SJSA1 (cell line): ENCODE measurements around the gene MLPH. TPM values are rescaled to one million over a fixed set of nuclear protein-coding genes. Genes with fewer than 3 reads are reported as not detected.

ENCODE experiments used
- DNase-seq, 2 experiments: peaks; one replicate each; pipeline ENCODE4 v3.0.0-alpha.2; 2015 to 2020; ENCODE audit warnings: low spot score in 2 of 2, low read depth in 1 of 2
- H3K27ac ChIP-seq: fragments of 250-450 bp; sonication (Bioruptor Pico); 2 replicates; pipeline ENCODE4 v1.5.1; 2020; ENCODE audit warnings: mild to moderate bottlenecking, moderate library complexity
- H3K27me3 ChIP-seq: fragments of 250-450 bp; sonication (Bioruptor Pico); replicated peaks from 2 replicates; pipeline ENCODE4 v1.5.1; 2020; ENCODE audit warnings: mild to moderate bottlenecking, moderate library complexity
- H3K36me3 ChIP-seq: fragments of 250-450 bp; sonication (Bioruptor Pico); 2 replicates; pipeline ENCODE4 v1.5.1; 2020; ENCODE audit warnings: mild to moderate bottlenecking
- H3K4me1 ChIP-seq: fragments of 250-450 bp; sonication (Bioruptor Pico); replicated peaks from 2 replicates; pipeline ENCODE4 v1.6.1; 2021; ENCODE audit warnings: mild to moderate bottlenecking
- H3K4me3 ChIP-seq: fragments of 250-450 bp; sonication (Bioruptor Pico); 2 replicates; pipeline ENCODE4 v1.5.1; 2020; ENCODE audit warnings: mild to moderate bottlenecking
- H3K9me3 ChIP-seq: fragments of 250-450 bp; sonication (Bioruptor Pico); replicated peaks from 2 replicates; pipeline ENCODE4 v1.5.1; 2020; ENCODE audit warnings: mild to moderate bottlenecking
- total RNA-seq: library from RNA; depleted of rRNA; stranded (reverse); fragments of >200 nt; shearing (Covaris generic); gene quantifications from 2 replicates; pipeline ENCODE4 v1.2.3, GENCODE V29; 2014

Gene MLPH
- total RNA-seq, 1 experiment from 2014 or later: 0.50 TPM

- DNase-seq: no peak
- Histone ChIP-seq H3K4me1 (peaks cover 6% of the 10 kb centered on the region; the same call in 1 of the 2 replicates), H3K27ac (no peak overlapping the region), H3K36me3 (no peaks in the 10 kb centered on the region), H3K9me3 (no peaks in the 10 kb centered on the region), H3K27me3 (no peaks in the 10 kb centered on the region), H3K4me3 (no peak overlapping the region)
Observed at GRCh38 chr2:237573721-237574415, 86.8 kb downstream of the MLPH start.

- no peak overlapping the region for H3K4me3 ChIP-seq
- H3K27ac ChIP-seq: no peak overlapping the region
- peaks cover 6% of the 10 kb centered on the region; the same call in 1 of the 2 replicates for H3K4me1 ChIP-seq
- no peaks in the 10 kb centered on the region for H3K9me3 ChIP-seq
- DNase-seq: no peak
- H3K27me3 ChIP-seq: no peaks in the 10 kb centered on the region
- no peaks in the 10 kb centered on the region for H3K36me3 ChIP-seq
Observed at GRCh38 chr2:237574467-237574866, 87.4 kb downstream of the MLPH start.

- Histone ChIP-seq H3K4me3 (no peak overlapping the region), H3K27me3 (no peaks in the 10 kb centered on the region), H3K9me3 (no peaks in the 10 kb centered on the region), H3K4me1 (peaks cover 6% of the 10 kb centered on the region; the same call in 1 of the 2 replicates), H3K36me3 (no peaks in the 10 kb centered on the region), H3K27ac (no peak overlapping the region)
- DNase-seq: no peak
Observed at GRCh38 chr2:237574894-237575868, 88.1 kb downstream of the MLPH start.

- Histone ChIP-seq H3K4me1 (peaks cover 6% of the 10 kb centered on the region; the same call in 1 of the 2 replicates), H3K9me3 (no peaks in the 10 kb centered on the region), H3K36me3 (no peaks in the 10 kb centered on the region), H3K27ac (no peak overlapping the region), H3K4me3 (no peak overlapping the region), H3K27me3 (no peaks in the 10 kb centered on the region)
- no peak for DNase-seq
Observed at GRCh38 chr2:237575869-237576862, 89.1 kb downstream of the MLPH start.

- Histone ChIP-seq H3K36me3 (no peaks in the 10 kb centered on the region), H3K27ac (no peak overlapping the region), H3K27me3 (no peaks in the 10 kb centered on the region), H3K4me3 (no peak overlapping the region), H3K4me1 (peaks cover 5% of the 10 kb centered on the region), H3K9me3 (no peaks in the 10 kb centered on the region)
- no peak for DNase-seq
Observed at GRCh38 chr2:237576974-237577373, 89.9 kb downstream of the MLPH start.

- no peak for DNase-seq
- H3K4me1 ChIP-seq: peaks cover 7% of the 10 kb centered on the region
- H3K4me3 ChIP-seq: no peak overlapping the region
- H3K9me3 ChIP-seq: no peaks in the 10 kb centered on the region
- H3K27me3 ChIP-seq: no peaks in the 10 kb centered on the region
- no peaks in the 10 kb centered on the region for H3K36me3 ChIP-seq
- no peak overlapping the region for H3K27ac ChIP-seq
Observed at GRCh38 chr2:237577458-237577857, 90.4 kb downstream of the MLPH start.

GRCh38 chr2:237577956-237578870, 91.2 kb downstream of the MLPH start:
- no peak overlapping the region for H3K27ac ChIP-seq

GRCh38 chr2:237581326-237581725, 94.3 kb downstream of the MLPH start:
- Histone ChIP-seq H3K4me3 (no peak overlapping the region), H3K4me1 (peaks cover 7% of the 10 kb centered on the region), H3K9me3 (no peaks in the 10 kb centered on the region), H3K36me3 (no peaks in the 10 kb centered on the region), H3K27me3 (no peaks in the 10 kb centered on the region), H3K27ac (no peak overlapping the region)
- no peak for DNase-seq

More at GRCh38 chr2:237577956-237578870, 91.2 kb downstream of the MLPH start:
- Histone ChIP-seq H3K9me3 (no peaks in the 10 kb centered on the region), H3K4me1 (peaks cover 7% of the 10 kb centered on the region), H3K4me3 (no peak overlapping the region), H3K27me3 (no peaks in the 10 kb centered on the region), H3K36me3 (no peaks in the 10 kb centered on the region)
- no peak for DNase-seq

GRCh38 chr2:237581751-237582746, 95.0 kb downstream of the MLPH start:
- no peaks in the 10 kb centered on the region for H3K9me3 ChIP-seq
- H3K4me1 ChIP-seq: peaks cover 7% of the 10 kb centered on the region
- DNase-seq: peak; percentile 62 to 66
- no peaks in the 10 kb centered on the region for H3K27me3 ChIP-seq
- no peak overlapping the region for H3K27ac ChIP-seq
- H3K36me3 ChIP-seq: no peaks in the 10 kb centered on the region
- H3K4me3 ChIP-seq: no peak overlapping the region

GRCh38 chr2:237583385-237584295, 96.6 kb downstream of the MLPH start:
- Histone ChIP-seq H3K27ac (no peak overlapping the region), H3K4me3 (no peak overlapping the region), H3K36me3 (no peaks in the 10 kb centered on the region), H3K27me3 (no peaks in the 10 kb centered on the region), H3K4me1 (peaks cover 7% of the 10 kb centered on the region), H3K9me3 (no peaks in the 10 kb centered on the region)
- DNase-seq: no peak
